ENCODE measurements around the gene PPIC. TPM values are rescaled to one million over a fixed set of nuclear protein-coding genes. Genes with fewer than 3 reads are reported as not detected.
A peak's percentile ranks its signal among the peaks of the same experiment; 100 is the strongest.

The PPIC gene
- polyA plus RNA-seq, 6 donors from 2014 or later = not detected

DNA sequence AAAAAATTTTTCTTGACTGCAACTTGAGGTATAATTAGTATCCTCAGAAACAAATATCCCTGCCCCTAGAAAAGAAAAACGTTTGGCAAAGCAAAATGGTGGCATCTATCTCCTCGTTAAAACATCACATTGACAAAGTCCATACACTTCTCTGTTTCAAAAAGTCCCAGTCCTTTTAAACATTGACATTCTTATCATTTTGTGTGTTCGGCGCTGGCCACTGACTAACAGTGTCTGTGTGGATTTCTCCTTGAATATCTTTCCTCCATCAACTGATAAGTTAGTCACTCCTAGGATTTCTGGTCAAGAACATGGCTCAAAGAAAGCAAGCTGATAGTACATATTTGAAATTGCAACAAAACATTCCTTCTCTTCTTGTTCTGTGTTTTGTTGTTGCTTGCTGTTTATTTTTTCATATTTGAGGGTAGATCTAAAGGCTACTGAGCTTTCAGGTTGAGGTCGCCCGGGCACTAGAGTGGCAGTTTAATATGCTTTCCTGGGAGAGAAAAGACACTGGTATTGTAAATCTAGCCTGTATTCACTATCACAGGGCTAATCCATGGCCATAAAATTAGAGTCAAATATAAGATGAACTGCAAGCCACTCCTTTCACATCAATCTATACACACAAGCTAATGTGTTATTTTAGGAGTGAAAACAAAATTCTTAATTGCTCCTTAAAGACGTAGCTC, 8.5 kb upstream of the PPIC start:
- Mint-ChIP-seq H3K27me3 (peaks cover 33 to 60% (median 50%) of the 10 kb centered on the region in 3 donors), H3K4me1 (no peaks in the 10 kb centered on the region), H3K27ac (no peak overlapping the region), H3K9me3 (peaks cover 0 to 3% (median 0%) of the 10 kb centered on the region in 7 donors), H3K4me3 (no peak overlapping the region), H3K36me3 (peaks cover 0 to 8% of the 10 kb centered on the region in 2 donors)
- no peak for ATAC-seq (ENCODE audit: low read depth in 2 of 2)
- no peak for DNase-seq

DNA sequence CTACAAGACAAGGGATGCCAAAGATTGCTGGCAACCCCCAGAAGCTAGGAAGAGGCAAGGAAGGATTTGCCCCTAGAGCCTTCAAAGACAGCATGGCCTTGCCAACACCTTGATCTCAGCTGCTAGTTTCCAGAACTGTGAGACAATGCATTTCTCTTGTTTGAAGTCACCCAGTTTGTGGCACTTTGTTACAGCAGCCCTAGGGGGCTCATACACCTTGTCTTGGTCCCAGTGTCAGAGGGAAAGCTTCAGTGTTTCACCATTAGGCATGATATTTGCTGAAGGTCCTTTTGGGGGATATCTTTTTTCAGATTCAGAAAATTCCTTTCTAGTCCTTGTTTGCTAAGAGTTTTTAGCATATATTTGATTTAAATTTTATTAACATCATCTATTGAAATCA, 3.1 kb upstream of the PPIC start:
- Mint-ChIP-seq H3K4me3 (no peak overlapping the region), H3K9me3 (peaks cover 0 to 3% (median 0%) of the 10 kb centered on the region in 7 donors), H3K4me1 (peaks cover 6 to 14% (median 12%) of the 10 kb centered on the region in 3 donors)

DNA sequence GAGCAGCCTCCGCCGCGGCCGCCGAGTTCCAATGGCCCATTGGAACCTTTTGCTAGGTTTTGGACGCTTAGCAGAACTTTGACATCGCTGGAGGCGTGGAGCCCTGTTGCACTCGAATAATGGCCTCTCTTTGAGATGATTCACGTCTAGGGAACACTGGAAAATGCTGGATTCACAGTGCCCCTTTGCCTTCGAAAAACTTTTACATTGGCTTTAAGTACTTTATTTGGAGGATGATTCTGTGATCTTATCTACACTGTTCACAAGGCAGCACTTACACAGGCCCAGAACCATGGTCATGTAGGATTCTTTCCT, 536 bp upstream of the PPIC start:
- Mint-ChIP-seq H3K27me3 (peaks cover 57 to 68% (median 67%) of the 10 kb centered on the region in 3 donors), H3K9me3 (peaks cover 0 to 5% (median 0%) of the 10 kb centered on the region in 7 donors), H3K4me1 (peaks cover 6 to 14% (median 12%) of the 10 kb centered on the region in 3 donors), H3K36me3 (no peaks in the 10 kb centered on the region), H3K27ac (no peak overlapping the region), H3K4me3 (peak overlapping the region in 7 of 8 donors; percentile 35 to 78 (median 61))
- DNase-seq (no peak), ATAC-seq (ENCODE audit: low read depth in 2 of 2) (no peak)

More for the DNA sequence above, 3.1 kb upstream of the PPIC start:
- H3K27me3 Mint-ChIP-seq = peaks cover 51 to 58% (median 56%) of the 10 kb centered on the region in 3 donors
- ATAC-seq (ENCODE audit: low read depth in 2 of 2) (no peak), DNase-seq (no peak)
- H3K27ac Mint-ChIP-seq = no peak overlapping the region
- peaks cover 0 to 3% of the 10 kb centered on the region in 2 donors for H3K36me3 Mint-ChIP-seq

DNA sequence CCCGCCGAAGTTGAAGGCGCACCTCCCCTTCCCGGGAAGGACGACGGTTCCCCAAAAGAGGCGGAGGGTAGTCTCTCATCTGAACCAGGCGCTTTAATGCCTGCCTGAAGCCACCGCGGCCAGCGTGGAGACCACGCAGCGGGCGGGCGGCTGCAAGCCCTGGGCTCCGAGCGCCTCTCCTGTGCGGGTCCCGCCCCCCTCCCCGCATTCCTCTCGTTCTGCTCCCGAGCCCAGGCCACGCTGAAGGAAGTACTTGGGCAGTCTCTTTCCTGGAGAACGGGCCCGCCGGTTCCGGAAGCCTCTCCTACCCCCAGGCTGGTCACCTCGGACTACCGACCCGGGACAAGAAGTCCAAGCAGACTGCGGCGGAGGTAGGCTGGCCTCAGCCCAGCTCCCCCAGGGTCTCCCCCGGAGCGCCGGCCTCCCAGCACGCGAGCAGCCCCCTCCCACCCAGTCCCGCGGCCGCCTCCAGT, 571 bp downstream of the PPIC start:
- H3K4me1 Mint-ChIP-seq = peaks cover 6 to 14% (median 12%) of the 10 kb centered on the region in 3 donors
- no peak overlapping the region for H3K27ac Mint-ChIP-seq
- H3K36me3 Mint-ChIP-seq = no peaks in the 10 kb centered on the region
- H3K27me3 Mint-ChIP-seq = peaks cover 66 to 78% (median 69%) of the 10 kb centered on the region in 3 donors
- H3K4me3 Mint-ChIP-seq = peak overlapping the region; percentile 73 to 91 (median 82)
- peaks cover 0 to 5% (median 0%) of the 10 kb centered on the region in 7 donors for H3K9me3 Mint-ChIP-seq
- DNase-seq = peak; percentile 9
- ATAC-seq (ENCODE audit: low read depth in 2 of 2) = peak; percentile 28 to 31

DNA sequence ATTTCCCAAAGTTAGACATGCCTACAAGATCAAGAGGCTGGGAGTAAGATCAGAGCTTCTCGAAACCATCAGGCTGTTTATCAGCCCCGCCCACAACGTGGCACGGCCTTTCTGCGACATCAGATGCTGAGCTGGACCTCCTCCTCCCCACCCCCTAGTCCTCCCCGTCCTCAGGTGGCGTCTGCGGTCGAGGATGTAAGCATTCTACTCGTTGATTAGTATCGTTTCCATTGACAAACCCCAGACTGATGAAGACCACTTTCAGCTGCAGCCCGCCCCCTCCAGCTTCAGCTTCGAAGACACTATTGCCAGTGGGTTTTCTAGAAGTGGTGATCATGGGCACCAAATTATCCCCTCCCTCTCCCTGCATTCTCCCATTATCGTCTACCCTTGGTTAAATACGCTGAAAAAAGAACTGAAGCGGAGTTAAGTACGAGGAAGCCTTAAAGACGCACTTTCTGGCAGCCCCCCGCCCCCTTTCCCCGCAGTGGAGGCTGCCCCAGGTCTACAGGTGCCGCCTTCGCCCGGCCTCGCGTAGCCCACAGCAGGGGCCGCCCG, 1.1 kb downstream of the PPIC start:
- Mint-ChIP-seq H3K4me1 (peaks cover 6 to 14% (median 12%) of the 10 kb centered on the region in 3 donors), H3K27me3 (peaks cover 70 to 83% (median 72%) of the 10 kb centered on the region in 3 donors), H3K36me3 (no peaks in the 10 kb centered on the region), H3K9me3 (peaks cover 0 to 5% (median 0%) of the 10 kb centered on the region in 7 donors), H3K27ac (no peak overlapping the region), H3K4me3 (peak overlapping the region; percentile 73 to 91 (median 82))
- peak; percentile 14 for DNase-seq
- ATAC-seq (ENCODE audit: low read depth in 2 of 2) = peak; percentile 57 to 67

DNA sequence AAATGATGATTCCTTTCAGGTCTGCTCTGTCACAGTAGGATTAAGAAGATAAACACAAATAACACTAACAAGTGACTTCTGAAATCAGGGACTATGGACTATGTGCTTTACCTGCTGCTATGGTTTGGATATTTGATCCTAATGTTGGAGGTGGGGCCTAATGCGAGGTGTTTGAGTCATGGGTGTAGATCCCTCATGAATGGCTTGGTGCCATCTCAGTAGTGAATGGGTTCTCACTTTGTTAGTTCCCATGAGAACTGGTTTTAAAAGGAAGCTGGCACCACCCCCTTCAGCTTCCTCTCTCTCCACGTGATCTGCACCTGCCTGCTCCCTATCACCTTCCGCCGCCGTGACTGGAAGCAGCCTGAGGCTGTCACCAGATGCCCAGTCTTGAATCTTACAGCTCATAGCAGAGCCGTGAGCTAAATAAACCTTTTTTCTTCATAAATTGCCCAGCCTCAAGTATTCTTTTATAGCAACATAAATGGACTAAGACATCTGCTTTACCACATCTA, 3.3 kb downstream of the PPIC start:
- H3K4me1 Mint-ChIP-seq = peaks cover 6 to 14% (median 12%) of the 10 kb centered on the region in 3 donors
- H3K27me3 Mint-ChIP-seq = peaks cover 61 to 77% (median 72%) of the 10 kb centered on the region in 3 donors
- H3K27ac Mint-ChIP-seq = no peak overlapping the region
- no peak overlapping the region for H3K4me3 Mint-ChIP-seq
- no peaks in the 10 kb centered on the region for H3K36me3 Mint-ChIP-seq
- no peak for ATAC-seq (ENCODE audit: low read depth in 2 of 2)
- peaks cover 0 to 5% (median 0%) of the 10 kb centered on the region in 7 donors for H3K9me3 Mint-ChIP-seq
- DNase-seq = no peak

DNA sequence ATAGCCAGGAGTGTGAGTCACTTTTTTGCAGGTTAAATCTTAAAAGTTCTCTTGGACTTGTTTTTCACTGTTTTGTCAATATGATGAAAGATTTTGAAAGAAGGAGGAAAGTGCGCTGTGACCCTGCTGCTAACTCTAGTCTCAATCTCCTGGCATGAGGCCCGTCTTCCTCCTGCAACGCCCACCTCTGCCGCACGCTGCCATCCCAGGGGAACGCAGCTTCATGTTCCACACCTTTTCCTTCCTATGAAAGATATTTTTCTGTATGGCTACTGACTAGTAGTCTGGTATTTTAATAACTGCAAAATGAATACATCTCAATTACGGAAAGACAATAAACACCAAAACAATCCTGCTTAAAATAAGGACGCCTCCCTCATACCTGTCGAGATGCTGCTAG, 8.3 kb downstream of the PPIC start:
- no peaks in the 10 kb centered on the region for H3K36me3 Mint-ChIP-seq
- no peaks in the 10 kb centered on the region for H3K4me1 Mint-ChIP-seq
- peaks cover 39 to 68% (median 46%) of the 10 kb centered on the region in 3 donors for H3K27me3 Mint-ChIP-seq
- H3K9me3 Mint-ChIP-seq = peaks cover 0 to 2% (median 0%) of the 10 kb centered on the region in 7 donors
- no peak overlapping the region for H3K27ac Mint-ChIP-seq
- no peak overlapping the region for H3K4me3 Mint-ChIP-seq
- DNase-seq = no peak
- ATAC-seq (ENCODE audit: low read depth in 2 of 2) = no peak

DNA sequence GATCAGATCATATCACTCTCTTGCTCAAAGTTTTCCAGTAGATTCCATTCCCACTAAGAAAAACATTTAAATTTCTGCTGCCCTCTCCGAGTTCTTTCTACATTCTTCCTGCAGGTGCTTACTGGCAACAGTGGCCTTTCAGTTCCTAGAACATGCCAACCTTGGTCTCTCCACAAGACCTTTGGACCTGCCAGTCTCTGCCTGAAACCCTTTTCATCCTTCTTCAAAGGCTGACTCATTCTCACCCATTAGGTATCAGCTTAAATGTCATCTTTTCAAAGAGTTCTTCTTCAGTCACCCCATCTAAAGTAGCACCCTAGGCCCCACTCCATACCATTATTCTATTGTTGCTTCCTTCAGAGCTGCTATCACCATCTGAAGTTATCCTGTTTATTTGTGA, 21.8 kb downstream of the PPIC start:
- no peak for DNase-seq
- no peak overlapping the region for H3K4me3 Mint-ChIP-seq
- peaks cover 0 to 8% (median 2%) of the 10 kb centered on the region in 7 donors for H3K9me3 Mint-ChIP-seq
- H3K4me1 Mint-ChIP-seq = peaks cover 0 to 8% (median 5%) of the 10 kb centered on the region in 3 donors
- H3K36me3 Mint-ChIP-seq = no peaks in the 10 kb centered on the region
- H3K27ac Mint-ChIP-seq = no peak overlapping the region
- H3K27me3 Mint-ChIP-seq = peaks cover 0 to 11% (median 0%) of the 10 kb centered on the region in 3 donors
- no peak for ATAC-seq (ENCODE audit: low read depth in 2 of 2)

DNA sequence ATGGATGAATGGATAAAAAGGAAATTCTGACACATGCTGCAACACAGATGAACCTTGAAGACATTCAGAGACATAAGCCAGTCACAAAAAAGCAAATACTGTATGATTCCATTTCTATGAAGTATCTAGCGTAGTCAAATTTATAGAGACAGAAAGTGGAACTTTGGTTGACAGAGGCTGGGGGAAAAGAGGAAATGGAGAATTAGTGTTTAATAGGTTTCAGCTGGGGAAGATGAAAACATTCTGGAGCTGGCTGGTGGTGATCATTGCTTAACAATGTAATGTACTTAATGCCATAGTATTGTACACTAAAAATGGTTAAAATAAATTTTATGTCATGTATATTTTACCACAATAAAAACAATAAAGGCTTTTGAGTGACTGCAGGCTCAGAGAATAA, 24.2 kb downstream of the PPIC start:
- H3K27me3 Mint-ChIP-seq = peaks cover 0 to 11% (median 0%) of the 10 kb centered on the region in 3 donors
- DNase-seq = no peak
- H3K4me3 Mint-ChIP-seq = no peak overlapping the region
- peaks cover 0 to 8% (median 2%) of the 10 kb centered on the region in 7 donors for H3K9me3 Mint-ChIP-seq
- peaks cover 0 to 8% (median 5%) of the 10 kb centered on the region in 3 donors for H3K4me1 Mint-ChIP-seq
- H3K27ac Mint-ChIP-seq = no peak overlapping the region
- no peaks in the 10 kb centered on the region for H3K36me3 Mint-ChIP-seq
- peak in 1 of 2 donors; percentile 28 for ATAC-seq (ENCODE audit: low read depth in 2 of 2)

DNA sequence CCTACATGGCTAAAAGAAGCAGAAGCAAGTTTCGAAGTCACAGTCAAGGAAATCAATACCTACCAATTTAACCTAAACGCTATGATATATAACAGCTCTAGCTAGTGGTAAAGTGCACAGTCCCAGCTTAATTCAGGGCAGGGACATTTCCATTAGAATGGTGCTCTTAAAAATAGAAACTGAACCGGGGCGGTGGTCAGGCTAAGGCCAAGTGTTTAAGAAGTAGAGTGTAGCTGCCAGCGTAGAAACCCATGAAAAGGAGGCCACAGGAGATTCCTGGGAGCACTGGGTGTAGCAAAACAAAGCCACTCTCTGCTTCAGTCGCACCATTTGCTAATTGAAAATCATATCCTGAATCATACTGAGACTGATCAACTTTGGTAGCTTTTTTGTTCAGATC, 28.8 kb downstream of the PPIC start:
- Mint-ChIP-seq H3K27me3 (no peaks in the 10 kb centered on the region), H3K4me3 (no peak overlapping the region), H3K4me1 (peaks cover 0 to 8% (median 5%) of the 10 kb centered on the region in 3 donors), H3K27ac (no peak overlapping the region), H3K36me3 (no peaks in the 10 kb centered on the region), H3K9me3 (no peaks in the 10 kb centered on the region)
- DNase-seq (no peak), ATAC-seq (ENCODE audit: low read depth in 2 of 2) (no peak)

DNA sequence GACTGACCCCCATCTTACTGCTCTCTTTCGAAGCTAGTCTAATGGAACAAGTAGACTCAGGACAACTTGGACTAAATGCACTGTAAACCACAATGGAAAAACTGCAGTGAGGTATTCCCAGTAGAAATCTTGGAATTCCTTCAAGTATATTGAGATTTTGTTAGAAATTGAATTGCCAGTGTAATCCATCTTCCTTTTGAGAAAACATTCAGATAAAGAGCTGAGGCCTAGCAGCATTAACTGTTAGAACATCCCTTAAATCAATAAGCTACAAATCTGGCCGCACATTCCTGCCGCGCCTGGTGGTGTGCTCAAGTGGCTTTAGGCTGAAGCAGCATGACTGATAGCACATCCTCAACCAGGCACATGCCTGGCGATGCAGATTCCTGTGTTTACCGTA, 29.3 kb downstream of the PPIC start:
- H3K27me3 Mint-ChIP-seq = no peaks in the 10 kb centered on the region
- H3K27ac Mint-ChIP-seq = peak overlapping the region in 1 of 6 donors; percentile 19
- H3K4me1 Mint-ChIP-seq = peaks cover 0 to 4% (median 3%) of the 10 kb centered on the region in 3 donors
- H3K4me3 Mint-ChIP-seq = no peak overlapping the region
- H3K9me3 Mint-ChIP-seq = no peaks in the 10 kb centered on the region
- no peaks in the 10 kb centered on the region for H3K36me3 Mint-ChIP-seq
- no peak for ATAC-seq (ENCODE audit: low read depth in 2 of 2)
- DNase-seq = no peak

DNA sequence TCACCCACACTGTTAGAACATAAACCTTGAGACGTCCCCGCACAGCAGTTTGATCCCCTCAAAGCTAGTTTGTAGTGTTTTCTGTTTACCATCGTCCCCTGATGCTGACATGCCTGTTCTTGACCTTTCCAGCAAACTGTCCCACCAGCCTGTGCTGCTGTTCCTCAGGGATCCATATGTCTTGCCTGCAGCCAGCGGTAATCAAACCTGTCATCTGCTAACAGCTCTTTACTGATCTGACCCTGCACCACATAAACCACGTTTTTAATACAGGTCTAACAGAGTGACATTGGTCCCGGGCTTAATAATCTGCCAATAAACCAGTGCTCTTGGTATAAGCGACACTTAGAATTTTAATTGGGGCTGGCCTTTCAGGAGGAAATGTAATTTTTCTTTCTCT, 34.7 kb downstream of the PPIC start:
- Mint-ChIP-seq H3K27me3 (no peaks in the 10 kb centered on the region), H3K36me3 (no peaks in the 10 kb centered on the region), H3K9me3 (no peaks in the 10 kb centered on the region), H3K4me1 (peaks cover 3 to 6% (median 4%) of the 10 kb centered on the region in 3 donors), H3K27ac (peak overlapping the region in 1 of 6 donors; percentile 65), H3K4me3 (peak overlapping the region in 1 of 8 donors; percentile 57)
- DNase-seq (no peak), ATAC-seq (ENCODE audit: low read depth in 2 of 2) (no peak)

DNA sequence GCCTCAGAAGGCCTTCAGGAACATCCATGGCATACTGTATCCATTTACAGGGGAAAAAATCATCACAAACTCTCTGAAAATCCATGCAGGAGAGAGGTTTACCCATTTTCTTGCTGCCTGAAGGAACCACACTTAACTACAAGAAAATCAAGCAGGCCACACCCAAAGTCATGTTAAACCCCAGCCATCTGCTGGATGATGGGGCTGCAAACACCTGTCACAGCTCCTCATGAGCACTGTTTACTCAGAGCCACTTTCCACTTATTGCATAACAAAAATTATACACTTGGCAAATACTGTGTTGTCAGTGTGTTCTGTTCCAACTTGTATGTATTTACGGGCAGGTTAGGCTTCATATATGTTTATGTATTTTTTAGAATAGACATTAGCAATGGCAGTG, 35.8 kb downstream of the PPIC start:
- DNase-seq (no peak), ATAC-seq (ENCODE audit: low read depth in 2 of 2) (no peak)
- H3K27me3 Mint-ChIP-seq = no peaks in the 10 kb centered on the region
- no peak overlapping the region for H3K4me3 Mint-ChIP-seq
- no peak overlapping the region for H3K27ac Mint-ChIP-seq
- no peaks in the 10 kb centered on the region for H3K36me3 Mint-ChIP-seq
- no peaks in the 10 kb centered on the region for H3K9me3 Mint-ChIP-seq
- peaks cover 3 to 6% (median 4%) of the 10 kb centered on the region in 3 donors for H3K4me1 Mint-ChIP-seq
